PC-9 (cell line): ENCODE data around the gene DYRK3. TPM values are rescaled to one million over a fixed set of nuclear protein-coding genes. Genes with fewer than 3 reads are reported as not detected.

ENCODE experiments used
- BruUV-seq: library from RNA; stranded (reverse); fragments of 400-500 nt; replicated peaks from 2 replicates; lab custom pipeline; 2021; lab: Mats Ljungman, UMichigan
- CTCF ChIA-PET: fragments of 300-600 bp; sonication (Branson Sonifier 250); formaldehyde crosslinking; loops from one replicate; lab custom pipeline; 2022; ENCODE audit warnings: antibody characterized with exemption; lab: Charles Lee
- POLR2A ChIA-PET: fragments of 300-600 bp; sonication (Branson Sonifier 250); formaldehyde crosslinking; loops from one replicate; lab custom pipeline; 2022; ENCODE audit warnings: antibody characterized with exemption; ENCODE audit not compliant: unreplicated experiment; lab: Charles Lee
- DNase-seq, 2 experiments: peaks; one replicate each; pipeline versions ENCODE4 v3.0.0 to v3.0.0-alpha.2; 2015 to 2022; ENCODE audit warnings: mixed read lengths in 1 of 2
- H2AFZ ChIP-seq: fragments of 200-600 bp; sonication (generic); 2 replicates; pipeline ENCODE4 v1.8.1; 2017; ENCODE audit warnings: antibody characterized with exemption
- H3F3A ChIP-seq: fragments of 200-600 bp; sonication (generic); 2 replicates; pipeline ENCODE4 v1.8.1; 2017; ENCODE audit warnings: antibody characterized with exemption, mild to moderate bottlenecking, low read depth; ENCODE audit not compliant: insufficient read depth
- H3K27ac ChIP-seq: fragments of 200-600 bp; sonication (generic); 2 replicates; pipeline ENCODE4 v1.6.1; 2016; ENCODE audit warnings: mixed run types
- H3K27me3 ChIP-seq: fragments of 200-600 bp; sonication (generic); 2 replicates; pipeline ENCODE4 v1.6.1; 2016; ENCODE audit warnings: low read depth, mixed run types; ENCODE audit not compliant: insufficient read depth
- H3K36me3 ChIP-seq: fragments of 200-600 bp; sonication (generic); 2 replicates; pipeline ENCODE4 v1.6.1; 2016; ENCODE audit warnings: low read depth, mixed run types
- H3K4me1 ChIP-seq: fragments of 200-600 bp; sonication (generic); replicated peaks from 2 replicates; pipeline ENCODE4 v1.6.1; 2016; ENCODE audit warnings: mixed run types; ENCODE audit not compliant: insufficient read depth
- H3K4me2 ChIP-seq: fragments of 200-600 bp; sonication (generic); 2 replicates; pipeline ENCODE4 v1.6.1; 2017; ENCODE audit warnings: mixed run types
- H3K4me3 ChIP-seq: fragments of 200-600 bp; sonication (generic); 2 replicates; pipeline ENCODE4 v1.6.1; 2016; ENCODE audit warnings: mixed run types
- H3K79me2 ChIP-seq: fragments of 200-600 bp; sonication (generic); 2 replicates; pipeline ENCODE4 v1.6.1; 2017; ENCODE audit warnings: low read depth, mixed run types
- H3K9me2 ChIP-seq: fragments of 200-600 bp; sonication (generic); 2 replicates; pipeline ENCODE4 v1.8.1; 2017; ENCODE audit warnings: mild to moderate bottlenecking; ENCODE audit not compliant: insufficient read depth
- H3K9me3 ChIP-seq: fragments of 200-600 bp; sonication (generic); 2 replicates; pipeline ENCODE4 v1.8.1; 2016; ENCODE audit warnings: low read depth; ENCODE audit not compliant: insufficient read depth
- H4K20me1 ChIP-seq: fragments of 200-600 bp; sonication (generic); 2 replicates; pipeline ENCODE4 v1.8.1; 2017; ENCODE audit not compliant: insufficient read depth
- EZH2 ChIP-seq: fragments of 200-600 bp; sonication (generic); IDR thresholded peaks from 2 replicates; pipeline ENCODE4 v1.8.0; 2017; ENCODE audit warnings: antibody characterized with exemption, low read depth
- intact Hi-C: fragments of 100-400 bp; cut with micrococcal nuclease; formaldehyde crosslinking; loops from one replicate; pipeline ENCODE4 v1.10.0; 2022; ENCODE audit not compliant: unreplicated experiment
- total RNA-seq: library from RNA; stranded (reverse); gene quantifications from 2 replicates; pipeline ENCODE4 v1.2.3, GENCODE V29; 2021
- TF ChIP-seq, protein P1 (sequence below): fragments of 200-600 bp; sonication (generic); conservative IDR thresholded peaks from 2 replicates; pipeline ENCODE4 v1.6.1; 2017; ENCODE audit warnings: mixed run types, antibody characterized with exemption, mild to moderate bottlenecking, moderate library complexity

DYRK3 gene
- total RNA-seq, 1 experiment from 2014 or later = 3.3 TPM

DNA sequence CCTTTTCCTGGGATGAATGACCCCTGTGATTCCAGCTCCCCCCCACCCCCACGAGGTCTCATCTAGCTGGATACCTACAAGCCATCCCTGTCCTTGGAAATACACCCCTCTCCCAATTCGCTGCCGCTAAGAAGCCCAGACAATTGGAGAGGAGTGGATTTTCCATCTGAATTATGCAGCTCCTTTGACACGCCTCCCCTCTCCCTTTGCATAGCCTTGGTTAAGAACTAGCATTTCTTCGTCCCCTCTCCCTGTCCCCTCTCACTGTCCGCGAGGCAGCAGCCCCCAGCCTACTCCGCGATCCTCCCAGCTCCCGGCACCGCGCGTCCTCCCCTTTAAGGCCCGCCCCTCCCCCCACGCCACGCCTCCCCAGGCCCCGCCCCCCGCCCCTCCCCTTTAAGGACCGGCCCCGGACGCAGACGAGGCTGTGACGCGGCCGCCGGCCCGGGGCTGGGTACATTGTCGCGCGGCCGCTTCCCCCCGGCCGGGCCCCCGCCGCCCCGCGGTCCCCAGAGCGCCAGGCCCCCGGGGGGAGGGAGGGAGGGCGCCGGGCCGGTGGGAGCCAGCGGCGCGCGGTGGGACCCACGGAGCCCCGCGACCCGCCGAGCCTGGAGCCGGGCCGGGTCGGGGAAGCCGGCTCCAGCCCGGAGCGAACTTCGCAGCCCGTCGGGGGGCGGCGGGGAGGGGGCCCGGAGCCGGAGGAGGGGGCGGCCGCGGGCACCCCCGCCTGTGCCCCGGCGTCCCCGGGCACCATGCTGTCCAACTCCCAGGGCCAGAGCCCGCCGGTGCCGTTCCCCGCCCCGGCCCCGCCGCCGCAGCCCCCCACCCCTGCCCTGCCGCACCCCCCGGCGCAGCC, 49.4 kb downstream of the DYRK3 start, which contains the start of gene MAPKAPK2:
MAPKAPK2 (plus strand) TSS at position 428 of the 856 bp plus-strand sequence; CDS start at position 753, 325 bp downstream.
- CTCF ChIA-PET = interaction anchor here (0.6 kb wide), 1 partner anchor 294 kb away, joined by 3 read pairs; no protein-coding TSS in a partner anchor
- peak within 1 kb of the TSS; percentile 72 for H2AFZ ChIP-seq
- TF ChIP-seq EZH2 = no peak
- TF ChIP-seq, protein P1, sequence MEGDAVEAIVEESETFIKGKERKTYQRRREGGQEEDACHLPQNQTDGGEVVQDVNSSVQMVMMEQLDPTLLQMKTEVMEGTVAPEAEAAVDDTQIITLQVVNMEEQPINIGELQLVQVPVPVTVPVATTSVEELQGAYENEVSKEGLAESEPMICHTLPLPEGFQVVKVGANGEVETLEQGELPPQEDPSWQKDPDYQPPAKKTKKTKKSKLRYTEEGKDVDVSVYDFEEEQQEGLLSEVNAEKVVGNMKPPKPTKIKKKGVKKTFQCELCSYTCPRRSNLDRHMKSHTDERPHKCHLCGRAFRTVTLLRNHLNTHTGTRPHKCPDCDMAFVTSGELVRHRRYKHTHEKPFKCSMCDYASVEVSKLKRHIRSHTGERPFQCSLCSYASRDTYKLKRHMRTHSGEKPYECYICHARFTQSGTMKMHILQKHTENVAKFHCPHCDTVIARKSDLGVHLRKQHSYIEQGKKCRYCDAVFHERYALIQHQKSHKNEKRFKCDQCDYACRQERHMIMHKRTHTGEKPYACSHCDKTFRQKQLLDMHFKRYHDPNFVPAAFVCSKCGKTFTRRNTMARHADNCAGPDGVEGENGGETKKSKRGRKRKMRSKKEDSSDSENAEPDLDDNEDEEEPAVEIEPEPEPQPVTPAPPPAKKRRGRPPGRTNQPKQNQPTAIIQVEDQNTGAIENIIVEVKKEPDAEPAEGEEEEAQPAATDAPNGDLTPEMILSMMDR = no peak
- H3K4me3 ChIP-seq = peak within 1 kb of the TSS; percentile 99
- H3K4me1 ChIP-seq = peaks cover 25% of the 10 kb centered on the region
- H3K9me3 ChIP-seq = no peaks in the 10 kb centered on the region
- DNase-seq = peak in 1 of 2 experiments; percentile 62
- H4K20me1 ChIP-seq = peaks cover 35% of the 10 kb centered on the region
- H3K27ac ChIP-seq = peak within 1 kb of the TSS; percentile 82
- H3F3A ChIP-seq = peaks cover 5% of the 10 kb centered on the region; the same call in 1 of the 2 replicates
- H3K36me3 ChIP-seq = no peaks in the 10 kb centered on the region
- peaks cover 41% of the 10 kb centered on the region for H3K79me2 ChIP-seq
- H3K4me2 ChIP-seq = peak within 1 kb of the TSS; percentile 96
- H3K27me3 ChIP-seq = no peaks in the 10 kb centered on the region
- POLR2A ChIA-PET = interaction anchor here (0.6 to 0.7 kb wide), 5 partner anchors 17 to 370 kb away, joined by 3 to 8 read pairs (median 3); partner anchors contain the start of gene EIF2D
- H3K9me2 ChIP-seq = no peaks in the 10 kb centered on the region
- no TSS peak for BruUV-seq
- intact Hi-C loops = no loop called here

DNA sequence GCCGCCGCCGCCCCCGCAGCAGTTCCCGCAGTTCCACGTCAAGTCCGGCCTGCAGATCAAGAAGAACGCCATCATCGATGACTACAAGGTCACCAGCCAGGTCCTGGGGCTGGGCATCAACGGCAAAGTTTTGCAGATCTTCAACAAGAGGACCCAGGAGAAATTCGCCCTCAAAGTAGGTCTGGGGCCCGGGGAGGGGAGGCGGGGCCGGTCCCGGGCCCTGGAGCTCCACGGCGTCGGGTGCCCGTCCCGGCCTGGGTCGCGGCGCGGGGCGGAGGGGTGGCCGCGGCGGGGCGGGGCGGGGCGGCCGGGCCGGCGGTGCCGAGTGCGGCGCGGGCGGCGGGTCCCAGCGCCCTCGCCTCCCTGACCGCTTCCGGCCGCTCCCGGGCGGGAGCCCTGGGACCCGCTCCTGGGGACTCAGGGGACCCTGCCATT, 50.0 kb downstream of the DYRK3 start:
- peaks cover 48% of the 10 kb centered on the region for H3K79me2 ChIP-seq
- TF ChIP-seq EZH2 = no peak
- TF ChIP-seq, protein P1 = no peak

DNA sequence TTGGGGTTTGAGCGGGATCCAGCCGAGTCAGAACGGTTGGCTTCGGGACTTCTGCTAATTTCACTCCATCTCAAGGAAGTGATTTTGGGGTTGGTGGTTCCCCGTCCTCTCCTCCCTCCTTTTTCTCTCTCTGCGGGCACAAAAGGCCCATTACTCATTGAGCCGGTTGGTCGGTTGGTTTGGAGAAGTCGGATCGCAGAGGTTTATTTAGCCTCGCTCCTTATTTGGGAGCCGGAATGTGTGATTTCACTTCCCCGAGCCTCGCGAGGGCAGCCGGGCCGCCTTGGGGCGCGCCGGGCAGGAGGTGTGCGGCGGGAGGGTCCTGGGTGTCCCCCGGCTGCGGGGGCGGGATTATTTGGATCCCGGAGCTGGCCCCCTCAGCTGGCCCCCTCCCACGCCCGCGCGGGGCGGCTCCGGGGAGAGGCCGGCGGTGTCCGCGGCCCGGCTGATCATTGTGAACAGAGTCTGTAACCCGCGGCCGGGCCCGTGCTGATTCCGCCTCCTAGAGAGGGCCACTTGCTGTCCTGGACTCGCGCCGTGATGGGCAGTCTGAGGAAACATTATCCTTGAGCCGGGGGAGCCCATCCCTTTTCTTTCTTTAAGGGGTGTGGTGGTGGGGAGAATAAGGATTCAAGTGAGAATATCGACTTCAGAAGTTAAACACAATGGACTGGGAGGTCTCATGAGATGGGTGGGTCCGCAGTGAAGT, 50.6 kb downstream of the DYRK3 start:
- ChIA-PET CTCF (interaction anchor here (0.6 kb wide), 1 partner anchor 255 kb away, joined by 5 read pairs; no protein-coding TSS in a partner anchor), POLR2A (interaction anchor here (0.6 kb wide), 1 partner anchor 771 kb away, joined by 5 read pairs; no protein-coding TSS in a partner anchor)
- Histone ChIP-seq H2AFZ (peak overlapping the region; percentile 72), H3K9me2 (no peaks in the 10 kb centered on the region), H3K27ac (peak overlapping the region; percentile 82), H4K20me1 (peaks cover 47% of the 10 kb centered on the region), H3K79me2 (peaks cover 54% of the 10 kb centered on the region), H3K4me1 (peaks cover 25% of the 10 kb centered on the region), H3K4me2 (peak overlapping the region; percentile 78), H3K4me3 (peak overlapping the region; percentile 99), H3K27me3 (no peaks in the 10 kb centered on the region), H3K9me3 (no peaks in the 10 kb centered on the region), H3K36me3 (no peaks in the 10 kb centered on the region), H3F3A (peaks cover 5% of the 10 kb centered on the region; the same call in 1 of the 2 replicates)
- TF ChIP-seq EZH2 = no peak
- TF ChIP-seq, protein P1 = no peak; the same call in 1 of the 2 replicates
- intact Hi-C loops = no loop called here
- TSS peak; percentile 79 for BruUV-seq
- DNase-seq = peak; percentile 52 to 70

More for the DNA sequence above, 50.0 kb downstream of the DYRK3 start:
- intact Hi-C loops = no loop called here
- peaks cover 5% of the 10 kb centered on the region; the same call in 1 of the 2 replicates for H3F3A ChIP-seq
- peak overlapping the region; percentile 82 for H3K27ac ChIP-seq
- H3K4me1 ChIP-seq = peaks cover 25% of the 10 kb centered on the region
- peak overlapping the region; percentile 78 for H3K4me2 ChIP-seq
- CTCF ChIA-PET = no interaction called here
- peak overlapping the region; percentile 99 for H3K4me3 ChIP-seq
- no peaks in the 10 kb centered on the region for H3K27me3 ChIP-seq
- POLR2A ChIA-PET = interaction anchor here (0.6 kb wide), 1 partner anchor 25 kb away, joined by 3 read pairs; no protein-coding TSS in a partner anchor
- H3K9me3 ChIP-seq = no peaks in the 10 kb centered on the region
- peaks cover 41% of the 10 kb centered on the region for H4K20me1 ChIP-seq
- no peak for DNase-seq
- no peaks in the 10 kb centered on the region for H3K9me2 ChIP-seq
- BruUV-seq = no TSS peak
- peak overlapping the region; percentile 72 for H2AFZ ChIP-seq
- H3K36me3 ChIP-seq = no peaks in the 10 kb centered on the region
